ENCODE data around the gene ENOX1. TPM values are rescaled to one million over a fixed set of nuclear protein-coding genes. Genes with fewer than 3 reads are reported as not detected.

Gene ENOX1
- total RNA-seq, 1 experiment from 2014 or later, result 11.9 TPM

DNA sequence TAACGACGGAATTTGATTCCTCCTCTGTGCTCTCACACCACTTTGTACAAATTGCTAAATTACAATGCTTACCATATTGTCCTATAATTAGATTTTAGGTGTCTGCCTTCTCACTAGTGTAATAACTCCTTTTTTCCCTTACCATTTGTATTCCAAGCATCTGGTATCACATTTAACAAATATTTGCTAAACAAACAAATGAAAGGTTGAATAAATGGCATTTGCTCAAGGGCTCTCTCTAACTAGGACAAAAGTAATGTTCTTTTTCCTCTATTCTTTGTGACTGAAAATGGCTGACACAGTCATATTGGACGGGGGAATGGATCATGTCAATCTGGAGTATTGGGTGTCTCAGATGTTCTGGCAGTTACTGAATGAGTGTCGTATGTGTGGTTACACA, 99.7 kb downstream of the ENOX1 start:
- Histone ChIP-seq H3K27me3 (no peaks in the 10 kb centered on the region), H3K4me1 (no peaks in the 10 kb centered on the region), H3K4me3 (no peak overlapping the region), H3K36me3 (no peaks in the 10 kb centered on the region), H3K9me3 (replicated peaks) (no peaks in the 10 kb centered on the region), H3K27ac (no peak overlapping the region)
- no peak for DNase-seq

DNA sequence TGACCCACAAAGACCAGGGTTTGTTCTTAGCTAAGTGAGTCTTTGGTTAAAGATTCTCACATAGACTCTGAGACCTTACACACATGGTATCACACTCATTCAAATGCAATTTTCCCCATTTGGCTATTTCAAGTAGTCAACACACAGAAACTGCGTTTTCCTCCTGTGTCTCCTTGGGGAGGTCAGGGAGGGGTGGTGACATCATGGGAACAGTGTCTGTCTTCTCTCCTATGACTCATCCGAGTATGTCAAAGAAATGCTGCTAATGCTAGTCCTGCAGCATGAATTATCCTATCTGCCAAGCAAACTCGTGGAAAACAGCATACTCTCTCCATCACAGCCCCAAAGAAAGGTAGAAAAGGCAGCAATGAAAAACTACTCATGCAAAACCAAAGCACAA, 100.2 kb downstream of the ENOX1 start:
- Histone ChIP-seq H3K36me3 (no peaks in the 10 kb centered on the region), H3K9me3 (replicated peaks) (no peaks in the 10 kb centered on the region), H3K4me1 (no peaks in the 10 kb centered on the region), H3K4me3 (no peak overlapping the region), H3K27me3 (no peaks in the 10 kb centered on the region), H3K27ac (no peak overlapping the region)
- peak; percentile 11 to 13 for DNase-seq

DNA sequence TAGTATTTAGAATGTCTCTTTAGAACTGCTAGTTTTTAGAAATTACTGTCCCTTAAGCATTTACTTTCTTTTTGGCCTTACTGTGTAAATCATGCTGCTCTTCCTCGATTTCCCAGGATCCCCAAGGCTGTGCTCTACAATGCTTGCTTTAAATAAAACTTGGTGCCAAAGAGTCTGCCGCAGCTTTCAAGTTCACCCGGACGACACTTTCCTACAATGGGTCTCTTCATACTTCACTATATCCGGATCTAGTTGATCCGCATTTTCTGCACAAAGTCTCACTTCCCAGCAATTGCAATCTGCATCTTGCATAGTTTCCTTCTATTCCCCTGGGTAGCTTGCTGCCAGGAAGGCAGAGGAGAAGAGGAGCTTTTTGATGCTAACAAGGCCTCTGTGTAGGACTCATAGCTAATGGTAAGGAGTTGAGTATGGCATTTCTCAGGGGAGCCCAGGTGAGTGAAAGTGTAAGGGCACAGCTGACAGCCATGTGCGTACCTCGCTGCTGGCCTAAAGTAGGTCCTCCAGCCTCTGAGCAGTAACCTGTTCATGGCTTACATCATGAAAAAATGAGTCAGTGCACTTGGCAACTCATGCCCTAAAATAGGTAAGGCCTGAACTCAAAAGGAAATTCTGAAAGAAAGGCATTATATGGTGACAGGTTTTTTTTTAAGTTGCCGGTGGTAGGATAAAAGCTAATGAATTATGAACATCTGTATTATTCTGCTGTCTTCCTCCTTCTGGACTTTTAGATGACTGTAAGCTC, 101.6 kb downstream of the ENOX1 start:
- Histone ChIP-seq H3K27me3 (no peaks in the 10 kb centered on the region), H3K9me3 (replicated peaks) (no peaks in the 10 kb centered on the region), H3K36me3 (no peaks in the 10 kb centered on the region), H3K4me1 (no peaks in the 10 kb centered on the region), H3K4me3 (no peak overlapping the region), H3K27ac (no peak overlapping the region)
- DNase-seq, result no peak

DNA sequence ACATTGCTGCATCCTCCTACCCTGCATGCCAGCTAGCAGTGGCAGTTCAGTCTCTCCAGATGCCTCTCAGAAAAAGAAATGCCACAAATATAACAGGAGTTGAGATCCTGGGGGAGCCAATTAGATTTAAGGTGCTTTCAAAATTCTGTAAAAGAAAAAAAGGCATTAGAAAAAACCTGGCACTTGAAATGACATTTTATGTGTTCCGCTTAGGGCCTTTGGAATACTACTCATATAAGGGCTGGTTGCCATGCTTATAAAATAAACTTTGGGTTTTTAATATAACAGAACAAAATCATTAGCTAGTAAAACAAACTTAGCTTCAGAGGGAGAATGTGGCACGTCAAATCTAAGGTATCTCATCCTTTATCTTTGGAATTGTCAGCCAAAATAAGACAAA, 104.1 kb downstream of the ENOX1 start:
- no peak for DNase-seq
- Histone ChIP-seq H3K27me3 (no peaks in the 10 kb centered on the region), H3K36me3 (peaks cover 3% of the 10 kb centered on the region; the same call in 1 of the 2 replicates), H3K4me3 (no peak overlapping the region), H3K27ac (no peak overlapping the region), H3K9me3 (replicated peaks) (no peaks in the 10 kb centered on the region), H3K4me1 (no peaks in the 10 kb centered on the region)

DNA sequence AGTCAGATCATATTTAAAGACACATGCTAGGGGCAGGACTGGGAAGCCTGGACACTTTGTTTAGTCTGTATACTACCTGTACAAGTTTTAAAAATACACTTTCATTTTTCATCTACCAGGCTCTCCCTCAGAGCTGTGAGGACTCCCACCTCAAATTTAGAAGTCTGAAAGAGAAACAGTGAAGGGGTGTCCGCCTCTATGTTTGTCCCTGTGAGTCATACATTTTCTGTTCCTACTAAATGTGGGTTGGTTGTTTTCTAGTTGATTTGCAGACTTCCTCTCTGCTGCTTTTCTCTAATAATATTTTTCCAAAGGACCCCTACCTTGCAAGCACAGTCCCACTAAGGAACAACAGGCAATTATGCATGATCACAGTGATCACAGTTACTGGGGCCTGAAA, 110.5 kb downstream of the ENOX1 start:
- Histone ChIP-seq H3K27me3 (no peaks in the 10 kb centered on the region), H3K27ac (no peak overlapping the region), H3K4me3 (no peak overlapping the region), H3K36me3 (peaks cover 3% of the 10 kb centered on the region; the same call in 1 of the 2 replicates), H3K9me3 (replicated peaks) (0 out of 2 replicates have a peak, but pooled peaks cover 3% of the 10 kb centered on the region), H3K4me1 (no peaks in the 10 kb centered on the region)
- no peak for DNase-seq

DNA sequence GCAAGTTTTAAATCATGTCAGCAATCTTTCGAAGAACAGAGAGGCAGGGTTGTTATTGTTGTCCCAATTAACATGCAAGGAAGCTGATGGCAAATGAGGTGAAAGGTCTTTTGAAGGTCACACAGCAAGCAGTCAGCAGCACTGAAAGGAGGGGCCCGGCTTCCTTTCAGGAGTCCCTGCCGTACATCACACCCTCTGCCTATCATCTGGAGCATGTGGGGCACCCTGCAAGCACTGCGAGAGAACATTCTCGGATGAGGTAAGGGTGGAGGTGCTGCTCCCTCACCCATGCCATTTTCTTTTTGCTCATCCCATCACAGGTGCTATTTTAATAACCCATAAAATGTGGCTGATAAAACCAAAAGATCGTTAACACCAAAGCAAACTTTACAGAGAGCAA, 111.2 kb downstream of the ENOX1 start:
- no peaks in the 10 kb centered on the region for H3K27me3 ChIP-seq
- no peaks in the 10 kb centered on the region for H3K4me1 ChIP-seq
- H3K27ac ChIP-seq, result no peak overlapping the region
- H3K4me3 ChIP-seq, result no peak overlapping the region
- H3K36me3 ChIP-seq, result peaks cover 3% of the 10 kb centered on the region; the same call in 1 of the 2 replicates
- H3K9me3 ChIP-seq (replicated peaks), result 0 out of 2 replicates have a peak, but pooled peaks cover 3% of the 10 kb centered on the region
- no peak for DNase-seq

DNA sequence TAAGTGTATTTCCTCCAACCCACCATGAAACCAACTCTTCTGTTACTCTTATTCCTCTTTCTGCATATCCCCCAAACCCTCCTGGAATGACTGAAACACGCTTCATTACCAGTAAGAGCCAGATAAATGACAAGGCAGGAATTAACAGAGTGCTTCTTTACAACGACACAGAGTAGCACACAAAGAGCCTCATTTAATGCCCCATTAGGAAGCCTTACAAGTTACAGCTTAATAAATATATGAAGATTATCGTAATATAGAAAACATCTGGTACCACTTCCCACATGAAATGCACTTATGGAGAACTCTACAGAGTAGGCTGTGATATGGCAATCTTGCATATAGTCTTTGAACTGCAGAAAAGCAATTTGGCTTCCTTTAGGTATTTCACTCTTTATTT, 116.8 kb downstream of the ENOX1 start:
- Histone ChIP-seq H3K4me1 (peaks cover 4% of the 10 kb centered on the region; the same call in 1 of the 2 replicates), H3K4me3 (no peak overlapping the region), H3K27ac (no peak overlapping the region), H3K36me3 (no peaks in the 10 kb centered on the region), H3K27me3 (no peaks in the 10 kb centered on the region), H3K9me3 (replicated peaks) (no peaks in the 10 kb centered on the region)
- DNase-seq, result no peak

DNA sequence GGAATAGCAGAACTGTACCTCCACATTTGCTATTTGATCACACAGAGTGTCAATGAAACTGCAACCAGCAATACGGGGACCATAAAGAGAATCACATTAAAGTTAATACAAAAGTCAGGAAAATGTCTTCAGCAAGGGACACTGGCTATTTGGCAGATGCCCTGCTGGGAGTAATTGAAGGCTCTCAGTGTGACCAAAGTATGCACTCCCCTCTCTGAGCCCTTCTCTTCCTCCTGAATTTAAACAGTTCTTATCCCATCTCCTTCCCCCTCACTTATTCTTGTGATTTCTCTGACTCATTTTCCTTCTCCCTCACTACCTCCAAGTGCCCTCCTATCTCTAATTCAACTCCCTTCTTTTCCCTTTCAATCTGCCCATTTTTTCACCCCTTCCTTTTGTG, 117.7 kb downstream of the ENOX1 start:
- H3K4me3 ChIP-seq, result no peak overlapping the region
- no peak overlapping the region for H3K27ac ChIP-seq
- no peak for DNase-seq
- no peaks in the 10 kb centered on the region for H3K36me3 ChIP-seq
- H3K27me3 ChIP-seq, result no peaks in the 10 kb centered on the region
- peaks cover 12% of the 10 kb centered on the region; the same call in 1 of the 2 replicates for H3K4me1 ChIP-seq
- no peaks in the 10 kb centered on the region for H3K9me3 ChIP-seq (replicated peaks)

DNA sequence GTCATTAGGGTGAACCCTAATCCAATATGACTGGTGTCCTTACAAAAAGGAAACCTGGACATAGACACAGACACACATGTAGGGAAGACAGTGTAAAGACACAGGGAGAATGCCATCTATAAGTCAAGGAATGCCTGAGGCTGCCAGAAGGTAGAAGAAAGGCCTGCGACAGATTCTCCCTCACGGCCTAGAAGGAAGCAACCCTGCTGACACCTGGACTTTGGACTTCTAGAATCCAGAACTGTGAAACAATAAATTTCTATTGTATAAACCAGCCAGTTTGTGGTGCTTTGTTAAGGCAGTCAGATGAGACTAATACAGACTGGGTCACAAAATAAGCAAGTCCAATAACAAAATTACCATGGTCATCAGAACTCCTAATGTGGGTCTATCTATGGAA, 120.4 kb downstream of the ENOX1 start:
- H3K27ac ChIP-seq, result no peak overlapping the region
- no peak for DNase-seq
- H3K4me3 ChIP-seq, result no peak overlapping the region
- H3K4me1 ChIP-seq, result peaks cover 13% of the 10 kb centered on the region; the same call in 1 of the 2 replicates
- H3K36me3 ChIP-seq, result no peaks in the 10 kb centered on the region
- no peaks in the 10 kb centered on the region for H3K9me3 ChIP-seq (replicated peaks)
- H3K27me3 ChIP-seq, result no peaks in the 10 kb centered on the region

DNA sequence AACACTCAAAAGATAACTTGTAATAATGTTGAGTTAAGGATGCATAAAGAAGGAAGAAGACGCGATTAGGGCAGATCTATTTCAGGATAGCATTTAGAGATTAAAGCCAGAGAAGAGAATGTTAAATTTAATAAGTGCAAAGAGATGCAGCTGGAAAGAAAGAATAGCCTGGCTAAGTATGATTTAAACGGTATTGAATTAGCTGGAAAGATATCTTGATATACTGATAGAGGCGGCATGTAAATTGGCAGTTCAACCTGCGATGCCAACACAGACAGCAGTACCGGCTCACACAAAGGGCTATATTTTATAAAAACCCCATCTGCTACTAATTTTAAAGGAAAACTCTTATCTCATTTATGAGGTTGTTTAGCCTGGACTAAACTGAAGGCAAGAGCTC, 121.4 kb downstream of the ENOX1 start:
- Histone ChIP-seq H3K9me3 (replicated peaks) (no peaks in the 10 kb centered on the region), H3K27ac (no peak overlapping the region; the same call in 1 of the 2 replicates), H3K4me1 (peaks cover 13% of the 10 kb centered on the region; the same call in 1 of the 2 replicates), H3K4me3 (no peak overlapping the region), H3K36me3 (no peaks in the 10 kb centered on the region), H3K27me3 (no peaks in the 10 kb centered on the region)
- DNase-seq, result no peak

DNA sequence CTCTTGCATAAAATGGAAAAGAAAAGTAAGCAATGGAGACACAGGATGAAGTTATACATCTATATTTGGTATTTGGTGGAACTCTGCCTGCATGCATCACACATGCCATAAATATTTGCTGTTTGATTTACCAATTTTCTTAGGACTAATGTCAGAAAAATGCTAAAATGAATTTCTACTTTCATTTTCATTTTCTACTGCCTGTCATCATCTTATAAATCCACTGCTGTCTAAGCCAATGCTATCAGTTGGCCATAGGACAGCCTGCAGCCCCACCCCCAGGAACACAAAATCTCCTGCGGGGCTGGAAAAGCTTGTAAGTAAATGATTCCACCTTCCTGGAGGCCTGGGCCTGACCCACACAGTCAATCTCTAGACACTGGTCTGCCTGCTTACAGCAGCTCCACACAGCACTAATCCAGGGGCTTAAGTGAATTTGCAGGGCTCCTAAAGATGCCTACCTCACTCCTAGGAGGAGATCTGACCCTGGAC, 122.0 kb downstream of the ENOX1 start:
- peak; percentile 78 to 85 for DNase-seq
- H3K4me1 ChIP-seq, result peaks cover 13% of the 10 kb centered on the region; the same call in 1 of the 2 replicates
- H3K27me3 ChIP-seq, result no peaks in the 10 kb centered on the region
- H3K36me3 ChIP-seq, result no peaks in the 10 kb centered on the region
- H3K9me3 ChIP-seq (replicated peaks), result no peaks in the 10 kb centered on the region
- H3K27ac ChIP-seq, result no peak overlapping the region; the same call in 1 of the 2 replicates
- no peak overlapping the region for H3K4me3 ChIP-seq

DNA sequence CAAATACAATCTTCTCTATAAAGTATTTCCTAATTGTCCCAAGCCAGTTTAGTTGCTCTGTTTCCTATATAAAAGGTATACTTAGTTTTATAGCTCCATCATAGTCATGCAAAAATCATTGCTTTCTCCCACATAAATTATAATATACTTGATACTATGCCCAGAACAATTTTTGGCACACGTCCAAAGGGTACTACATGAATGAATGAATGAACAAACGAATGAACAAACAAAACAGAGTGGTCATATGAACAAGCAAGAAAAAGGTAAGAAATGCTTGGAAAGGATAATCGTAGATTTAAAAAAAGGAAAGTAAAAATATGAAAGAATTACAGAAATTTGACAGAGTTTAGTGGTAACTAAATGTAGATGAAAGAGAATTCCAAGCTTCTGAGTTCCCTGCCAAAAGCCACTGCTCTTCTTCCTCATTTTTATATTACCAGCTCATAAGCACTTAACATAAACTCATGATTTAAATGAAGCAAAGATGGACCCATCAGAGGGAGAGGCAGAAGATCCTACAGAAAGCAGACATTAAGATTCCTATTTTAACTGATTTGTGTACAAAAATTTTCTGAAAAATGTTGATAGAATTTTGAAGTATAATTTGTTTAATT, 123.2 kb downstream of the ENOX1 start:
- Histone ChIP-seq H3K36me3 (no peaks in the 10 kb centered on the region), H3K27ac (no peak overlapping the region), H3K4me1 (peaks cover 13% of the 10 kb centered on the region; the same call in 1 of the 2 replicates), H3K4me3 (no peak overlapping the region), H3K9me3 (replicated peaks) (no peaks in the 10 kb centered on the region), H3K27me3 (no peaks in the 10 kb centered on the region)
- peak in 1 of 2 experiments; percentile 5 for DNase-seq

DNA sequence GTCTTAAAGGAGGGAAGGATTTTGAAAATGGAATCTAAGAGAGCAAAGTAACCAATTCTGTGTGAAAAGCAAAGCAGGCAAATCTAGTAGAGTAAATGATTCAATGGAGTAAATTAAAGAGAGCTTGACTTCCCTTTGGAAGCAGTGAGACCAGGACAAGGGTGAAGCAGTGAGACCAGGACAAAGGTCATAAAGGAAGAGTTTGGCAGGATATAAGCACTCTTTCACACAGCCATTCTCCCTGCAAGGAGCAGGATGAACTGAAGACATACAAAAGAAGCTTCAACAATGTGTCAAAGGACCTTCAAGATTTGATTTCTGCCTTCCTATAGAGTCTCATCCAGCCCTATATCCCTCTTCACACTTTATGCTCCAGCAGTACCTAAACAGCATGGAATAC, 123.8 kb downstream of the ENOX1 start:
- Histone ChIP-seq H3K36me3 (no peaks in the 10 kb centered on the region), H3K9me3 (replicated peaks) (no peaks in the 10 kb centered on the region), H3K4me1 (peaks cover 13% of the 10 kb centered on the region; the same call in 1 of the 2 replicates), H3K4me3 (no peak overlapping the region), H3K27me3 (no peaks in the 10 kb centered on the region), H3K27ac (no peak overlapping the region)
- no peak for DNase-seq

DNA sequence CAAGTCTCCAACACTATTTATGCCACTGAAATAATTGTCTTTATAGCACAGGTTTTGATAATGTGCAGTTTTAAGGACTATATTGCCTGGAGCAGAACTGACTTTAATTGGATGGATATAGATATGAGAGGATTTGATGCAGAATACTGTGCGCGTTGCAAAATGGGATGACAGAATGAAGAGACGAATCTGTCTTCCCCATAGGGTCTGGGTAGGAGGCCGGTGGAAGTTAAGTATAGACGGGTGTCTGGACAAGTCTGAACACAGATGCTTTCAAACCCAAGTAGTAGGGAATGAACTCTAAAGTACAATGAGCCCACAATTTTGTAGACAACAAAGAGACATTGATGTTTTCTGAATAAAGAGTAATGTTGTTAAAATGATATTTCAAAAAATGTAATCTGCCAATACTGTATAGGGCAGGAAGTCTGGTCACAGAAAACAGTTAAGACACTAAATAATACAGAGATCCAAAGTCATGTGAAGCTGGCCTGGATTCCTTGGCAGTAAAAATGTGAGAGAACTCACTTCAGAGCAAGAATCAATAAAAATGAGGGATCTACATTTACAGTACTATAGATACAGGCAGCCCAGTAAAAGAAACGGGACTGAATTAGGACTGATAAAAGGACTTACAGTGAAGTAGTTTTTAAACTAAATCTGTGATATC, 125.5 kb downstream of the ENOX1 start:
- Histone ChIP-seq H3K27me3 (no peaks in the 10 kb centered on the region), H3K27ac (no peak overlapping the region), H3K4me1 (peaks cover 13% of the 10 kb centered on the region; the same call in 1 of the 2 replicates), H3K9me3 (replicated peaks) (no peaks in the 10 kb centered on the region), H3K4me3 (no peak overlapping the region), H3K36me3 (no peaks in the 10 kb centered on the region; the same call in 1 of the 2 replicates)
- DNase-seq, result no peak

DNA sequence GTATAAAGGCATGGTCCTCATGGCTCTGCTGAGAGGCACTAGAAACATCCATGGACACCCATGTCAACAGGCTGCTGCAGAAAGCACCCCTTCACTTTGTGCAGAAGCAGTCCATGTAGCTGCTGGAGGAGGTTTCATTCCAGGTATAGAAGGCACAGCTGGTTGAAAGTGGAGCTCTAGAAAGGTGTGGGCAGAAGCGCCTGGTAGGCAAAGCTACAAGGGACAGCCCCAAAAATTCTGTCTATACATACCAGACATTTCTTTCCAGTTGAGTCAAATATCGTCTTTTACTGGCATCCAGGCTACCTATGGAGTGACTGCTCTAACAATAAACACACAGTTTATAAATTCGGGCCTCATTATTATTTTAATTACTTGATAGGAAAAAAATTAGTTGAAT, 129.3 kb downstream of the ENOX1 start:
- no peak overlapping the region for H3K27ac ChIP-seq
- H3K4me1 ChIP-seq, result no peaks in the 10 kb centered on the region
- no peak overlapping the region for H3K4me3 ChIP-seq
- no peaks in the 10 kb centered on the region for H3K27me3 ChIP-seq
- no peak for DNase-seq
- H3K36me3 ChIP-seq, result no peaks in the 10 kb centered on the region; the same call in 1 of the 2 replicates
- H3K9me3 ChIP-seq (replicated peaks), result no peaks in the 10 kb centered on the region
